ENCODE results near the gene OR4D6.

GRCh38 chr11:59425131-59425530 lies 31.6 kb upstream of the OR4D6 start:
- no peak for TF ChIP-seq CTCF (IDR thresholded peaks at IDR 0.05 in 4 of 5, conservative IDR thresholded peaks at IDR 0.05 in 1 of 5)
- no peak for TF ChIP-seq POLR2A (IDR thresholded peaks at IDR 0.05)
